DND-41 (cell line): ENCODE results near the gene MYL4.

ENCODE experiments used
- ATAC-seq: fragments of 200-7000 bp; cut with Tn5 transposase; 3 replicates; pipeline ENCODE4 v1.9.1; 2021; ENCODE audit warnings: low read depth; ENCODE audit not compliant: insufficient read depth
- DNase-seq: peaks from one replicate; pipeline ENCODE4 v3.0.0-alpha.2; 2020
- H2AFZ ChIP-seq: 2 replicates; pipeline ENCODE4 v1.6.0; 2012; ENCODE audit warnings: low read depth, low read length
- H3K27ac ChIP-seq: 2 replicates; pipeline ENCODE4 v1.5.1; 2012; ENCODE audit warnings: low read length, inconsistent platforms
- H3K27me3 ChIP-seq: fragments of 200-600 bp; sonication (generic); 2 replicates; pipeline ENCODE4 v1.6.0; 2012; ENCODE audit warnings: low read length, mild to moderate bottlenecking, inconsistent platforms; ENCODE audit not compliant: insufficient read depth, poor library complexity
- H3K36me3 ChIP-seq: 2 replicates; pipeline ENCODE4 v1.5.1; 2012; ENCODE audit warnings: low read length, inconsistent platforms; ENCODE audit not compliant: insufficient read depth
- H3K4me1 ChIP-seq: 2 replicates; pipeline ENCODE4 v1.5.1; 2012; ENCODE audit warnings: mild to moderate bottlenecking, low read length; ENCODE audit not compliant: insufficient read depth
- H3K4me2 ChIP-seq: 2 replicates; pipeline ENCODE4 v1.6.0; 2012; ENCODE audit warnings: mild to moderate bottlenecking, moderate library complexity, low read length, inconsistent platforms; ENCODE audit not compliant: insufficient read depth
- H3K4me3 ChIP-seq, 2 experiments: fragments of 200-600 bp in 1 of 2; shearing (Covaris generic) in 1 of 2; 2 replicates each; pipeline ENCODE4 v1.5.1; 2012 to 2016; ENCODE audit warnings: inconsistent platforms in 2 of 2, low read length in 2 of 2, mild to moderate bottlenecking in 2 of 2, low read depth in 1 of 2, moderate library complexity in 1 of 2
- H3K79me2 ChIP-seq: 2 replicates; pipeline ENCODE4 v1.6.0; 2012; ENCODE audit warnings: low read length, inconsistent platforms; ENCODE audit not compliant: insufficient read depth
- H3K9ac ChIP-seq: 2 replicates; pipeline ENCODE4 v1.6.0; 2012; ENCODE audit warnings: low read depth, mild to moderate bottlenecking, inconsistent platforms, low read length, moderate library complexity
- H3K9me3 ChIP-seq: 2 replicates; pipeline ENCODE4 v1.5.1; 2012; ENCODE audit warnings: low read length, moderate library complexity, mild to moderate bottlenecking, inconsistent platforms; ENCODE audit not compliant: insufficient read depth, severe bottlenecking
- H4K20me1 ChIP-seq: 2 replicates; pipeline ENCODE4 v1.6.0; 2012; ENCODE audit warnings: low read length; ENCODE audit not compliant: insufficient read depth
- CTCF ChIP-seq: IDR thresholded peaks from 2 replicates; pipeline ENCODE4 v1.5.1; 2012; ENCODE audit warnings: borderline replicate concordance, low read length, moderate library complexity, mild to moderate bottlenecking; ENCODE audit not compliant: poor library complexity, severe bottlenecking; ENCODE audit errors: extremely low read depth
- EZH2 ChIP-seq: IDR thresholded peaks from 3 replicates; pipeline ENCODE4 v1.6.1; 2012; ENCODE audit warnings: borderline replicate concordance, low read depth, mild to moderate bottlenecking, moderate library complexity, low read length, inconsistent platforms; ENCODE audit not compliant: severe bottlenecking

Gene MYL4

DNA sequence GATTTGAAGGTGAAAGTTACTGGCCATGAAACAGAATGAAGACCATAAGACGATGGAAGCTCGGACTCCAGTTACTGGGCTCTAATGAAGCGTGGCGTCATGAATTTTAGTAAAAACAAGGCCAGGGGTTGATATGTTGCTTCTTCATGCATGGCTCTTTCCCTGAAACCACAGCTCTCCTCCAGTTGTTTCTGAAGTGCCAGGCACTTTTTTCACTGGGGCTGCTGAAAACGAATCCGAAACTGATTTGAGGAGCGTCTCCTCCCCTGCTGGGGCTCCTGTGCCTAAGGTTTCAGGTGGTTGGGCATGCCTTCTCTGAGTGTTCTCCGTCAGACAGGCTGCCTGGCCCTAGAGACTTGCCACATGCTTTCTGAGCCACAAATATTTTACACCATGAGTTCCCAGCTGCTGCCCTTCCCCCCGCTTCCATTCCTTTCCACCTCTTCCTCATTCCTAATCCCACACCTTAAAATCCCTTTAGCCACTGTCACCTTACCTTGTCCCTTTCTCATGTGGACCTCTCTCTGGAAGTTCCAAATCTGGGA is 3.7 kb upstream of the MYL4 start:
- Histone ChIP-seq H3K9me3 (no peaks in the 10 kb centered on the region), H3K9ac (no peak overlapping the region), H4K20me1 (no peaks in the 10 kb centered on the region), H3K4me1 (peaks cover 20% of the 10 kb centered on the region), H3K79me2 (no peaks in the 10 kb centered on the region), H2AFZ (no peak overlapping the region), H3K27ac (no peak overlapping the region), H3K4me3 (no peak overlapping the region), H3K36me3 (no peaks in the 10 kb centered on the region), H3K4me2 (no peak overlapping the region), H3K27me3 (no peaks in the 10 kb centered on the region)
- peak; percentile 79 for DNase-seq
- TF ChIP-seq CTCF (no peak), EZH2 (no peak)
- peak; percentile 81 for ATAC-seq

- no peak overlapping the region for H3K9ac ChIP-seq
- H3K27ac ChIP-seq = no peak overlapping the region
- H2AFZ ChIP-seq = no peak overlapping the region; the same call in 1 of the 2 replicates
- H3K79me2 ChIP-seq = no peaks in the 10 kb centered on the region
- no peak overlapping the region for H3K4me3 ChIP-seq
- H3K4me2 ChIP-seq = no peak overlapping the region
- DNase-seq = no peak
- peaks cover 3% of the 10 kb centered on the region for H3K27me3 ChIP-seq
- H3K4me1 ChIP-seq = peaks cover 20% of the 10 kb centered on the region
- H4K20me1 ChIP-seq = no peaks in the 10 kb centered on the region
- no peak for ATAC-seq
- TF ChIP-seq EZH2 (no peak), CTCF (no peak)
- H3K36me3 ChIP-seq = no peaks in the 10 kb centered on the region
- no peaks in the 10 kb centered on the region for H3K9me3 ChIP-seq
Observed at GRCh38 chr17:47207143-47208067, 1.7 kb upstream of the MYL4 start.

GRCh38 chr17:47209499-47209898 is 351 bp downstream of the MYL4 start:
- no peak overlapping the region for H3K9ac ChIP-seq
- H3K79me2 ChIP-seq = no peaks in the 10 kb centered on the region
- TF ChIP-seq CTCF = no peak
- no peak for TF ChIP-seq EZH2
- no peak overlapping the region for H3K27ac ChIP-seq
- no peak overlapping the region for H2AFZ ChIP-seq
- H3K36me3 ChIP-seq = no peaks in the 10 kb centered on the region
- no peaks in the 10 kb centered on the region for H3K9me3 ChIP-seq
- peaks cover 4% of the 10 kb centered on the region for H3K4me1 ChIP-seq
- no peak overlapping the region for H3K4me3 ChIP-seq
- no peaks in the 10 kb centered on the region for H4K20me1 ChIP-seq
- H3K27me3 ChIP-seq = peaks cover 14% of the 10 kb centered on the region
- DNase-seq = no peak
- no peak for ATAC-seq
- no peak overlapping the region for H3K4me2 ChIP-seq
